Subcutaneous adipose tissue (tissue), 4 donors: ENCODE results near the gene GDF2. TPM values are rescaled to one million over a fixed set of nuclear protein-coding genes. Genes with fewer than 3 reads are reported as not detected.

Experiments
- total RNA-seq, 4 donors: library from RNA; depleted of rRNA; stranded (reverse); fragments of >200 nt; gene quantifications; one replicate each; pipeline ENCODE4 v1.1.0, GENCODE V29; 2016
- TF ChIP-seq, protein P1 (sequence below): fragments of 450-650 bp; IDR thresholded peaks from one replicate; pipeline ENCODE4 v1.5.1; 2016; ENCODE audit warnings: low read depth, mild to moderate bottlenecking, control low read depth, antibody characterized with exemption, moderate library complexity

Gene GDF2
- total RNA-seq, 4 donors from 2014 or later = not detected

- TF ChIP-seq, protein P1, sequence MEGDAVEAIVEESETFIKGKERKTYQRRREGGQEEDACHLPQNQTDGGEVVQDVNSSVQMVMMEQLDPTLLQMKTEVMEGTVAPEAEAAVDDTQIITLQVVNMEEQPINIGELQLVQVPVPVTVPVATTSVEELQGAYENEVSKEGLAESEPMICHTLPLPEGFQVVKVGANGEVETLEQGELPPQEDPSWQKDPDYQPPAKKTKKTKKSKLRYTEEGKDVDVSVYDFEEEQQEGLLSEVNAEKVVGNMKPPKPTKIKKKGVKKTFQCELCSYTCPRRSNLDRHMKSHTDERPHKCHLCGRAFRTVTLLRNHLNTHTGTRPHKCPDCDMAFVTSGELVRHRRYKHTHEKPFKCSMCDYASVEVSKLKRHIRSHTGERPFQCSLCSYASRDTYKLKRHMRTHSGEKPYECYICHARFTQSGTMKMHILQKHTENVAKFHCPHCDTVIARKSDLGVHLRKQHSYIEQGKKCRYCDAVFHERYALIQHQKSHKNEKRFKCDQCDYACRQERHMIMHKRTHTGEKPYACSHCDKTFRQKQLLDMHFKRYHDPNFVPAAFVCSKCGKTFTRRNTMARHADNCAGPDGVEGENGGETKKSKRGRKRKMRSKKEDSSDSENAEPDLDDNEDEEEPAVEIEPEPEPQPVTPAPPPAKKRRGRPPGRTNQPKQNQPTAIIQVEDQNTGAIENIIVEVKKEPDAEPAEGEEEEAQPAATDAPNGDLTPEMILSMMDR = no peak
These were observed 40.1 kb upstream of the GDF2 start for GRCh38 chr10:47282005-47282656.

DNA sequence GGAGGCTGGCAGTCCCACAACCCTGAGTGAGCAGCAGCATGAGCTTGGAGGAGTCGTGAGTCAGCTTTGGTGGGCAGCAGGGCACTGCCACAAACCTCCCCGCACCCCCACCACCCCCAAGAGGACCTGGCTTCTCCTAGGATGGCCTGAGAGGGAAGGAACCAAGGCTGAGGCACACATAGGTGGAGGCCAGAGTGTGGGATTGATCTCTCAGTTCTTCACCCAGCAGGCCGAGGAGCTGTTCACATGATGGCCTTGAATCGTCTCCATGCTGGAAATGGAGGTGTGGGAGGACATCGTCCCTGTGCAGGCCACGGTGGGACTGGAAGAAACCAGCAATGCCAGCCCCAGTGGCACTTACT lies 39.6 kb upstream of the GDF2 start:
- TF ChIP-seq, protein P1 = no peak

DNA sequence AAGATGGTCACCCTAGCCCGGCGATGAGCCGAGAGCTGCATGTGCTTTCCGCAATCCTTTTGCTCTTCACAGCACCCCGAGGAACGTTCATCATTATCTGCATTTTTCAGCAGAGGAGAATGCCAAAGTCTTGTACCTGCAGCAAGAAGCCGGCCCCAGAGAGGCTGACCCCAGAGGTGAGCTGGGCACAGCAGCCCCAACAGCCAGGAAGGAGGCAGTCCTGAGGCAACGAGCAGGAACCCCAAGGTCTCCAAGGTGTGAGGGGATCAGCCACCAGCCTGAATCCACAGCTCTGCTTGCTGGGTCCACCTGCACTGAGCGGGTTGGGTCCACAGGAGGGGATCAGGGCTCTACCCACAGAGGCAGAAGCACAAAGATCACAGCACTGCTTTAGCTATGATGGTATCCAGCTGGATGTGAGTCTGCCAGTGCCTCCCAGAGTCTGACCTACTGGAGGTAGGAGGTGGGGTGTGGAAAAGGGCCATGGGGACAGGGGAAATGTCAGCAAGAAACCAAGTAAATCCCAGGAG lies 39.1 kb upstream of the GDF2 start:
- TF ChIP-seq, protein P1 = no peak

DNA sequence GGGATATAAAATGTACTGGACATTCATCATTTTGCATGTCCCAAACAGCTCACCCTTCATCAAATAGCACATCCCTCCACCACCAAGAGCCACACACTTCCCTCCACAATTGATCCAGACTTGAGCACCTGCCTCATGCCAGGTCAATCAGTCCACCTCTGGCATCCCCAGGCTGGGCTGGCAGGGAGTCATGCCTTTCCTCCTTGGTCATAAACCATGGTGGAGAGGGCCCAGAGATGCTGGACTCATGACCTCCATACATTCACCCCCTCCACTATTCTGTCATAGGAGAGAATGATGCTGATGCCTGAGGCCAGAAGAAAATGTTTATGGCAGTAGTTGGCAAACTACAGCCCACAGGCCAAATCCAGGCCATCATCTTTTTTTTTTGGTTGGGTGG lies 38.4 kb upstream of the GDF2 start:
- TF ChIP-seq, protein P1 = no peak

DNA sequence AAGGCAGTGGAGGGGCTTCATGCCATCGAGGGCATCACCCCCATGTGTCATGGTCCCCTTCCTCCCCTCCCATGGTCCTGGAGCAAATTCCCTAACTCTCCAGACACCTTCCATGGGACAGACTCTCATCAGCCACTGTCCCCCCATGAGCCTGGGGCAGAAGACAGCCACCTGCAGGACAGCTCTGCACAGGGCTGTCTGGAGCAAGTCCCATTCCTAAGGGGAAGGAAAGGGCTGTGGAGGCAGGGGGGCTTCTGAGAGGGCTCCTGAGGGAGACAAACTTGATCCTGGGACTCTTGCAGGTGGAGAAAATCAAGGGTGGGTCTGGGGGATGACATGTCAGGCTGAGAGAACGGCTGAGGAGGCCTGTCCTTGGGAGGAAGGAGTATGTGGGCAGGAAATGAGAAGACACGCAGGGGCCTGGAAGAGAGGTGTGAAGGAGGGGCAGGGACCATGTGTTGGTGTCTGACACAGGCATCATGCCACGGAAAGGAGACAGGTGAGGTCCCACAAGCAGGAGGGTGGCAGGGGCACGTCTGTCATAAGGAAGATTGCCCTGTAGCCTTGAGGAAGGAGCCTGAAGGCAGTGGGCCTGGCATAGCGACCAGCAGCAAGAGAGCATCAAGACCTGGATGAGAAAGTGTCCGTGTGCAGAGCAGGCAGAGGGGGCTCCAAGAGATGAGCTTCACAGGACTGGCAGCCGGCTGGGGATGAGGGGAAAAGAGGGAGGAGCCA lies 36.7 kb upstream of the GDF2 start:
- TF ChIP-seq, protein P1 = no peak

DNA sequence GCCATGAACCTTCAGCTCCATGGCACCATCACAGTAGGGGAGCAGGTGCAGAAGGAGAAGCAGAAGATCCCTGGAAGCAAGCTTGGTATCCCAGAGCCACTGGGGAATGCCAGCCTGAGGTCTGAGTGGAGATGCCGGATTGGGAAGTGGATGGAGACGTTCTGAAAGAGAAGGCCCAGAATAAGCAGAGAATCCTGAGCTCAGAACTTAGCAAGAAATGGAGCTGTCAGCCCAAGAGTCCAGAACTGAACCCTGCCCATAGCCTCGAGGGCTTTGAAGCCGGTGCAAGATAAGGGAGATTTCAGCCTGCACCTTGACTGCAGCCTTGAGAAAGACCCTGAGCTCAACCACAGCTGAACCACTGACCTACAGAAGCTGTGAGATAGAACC lies 36.1 kb upstream of the GDF2 start:
- TF ChIP-seq, protein P1 = no peak

DNA sequence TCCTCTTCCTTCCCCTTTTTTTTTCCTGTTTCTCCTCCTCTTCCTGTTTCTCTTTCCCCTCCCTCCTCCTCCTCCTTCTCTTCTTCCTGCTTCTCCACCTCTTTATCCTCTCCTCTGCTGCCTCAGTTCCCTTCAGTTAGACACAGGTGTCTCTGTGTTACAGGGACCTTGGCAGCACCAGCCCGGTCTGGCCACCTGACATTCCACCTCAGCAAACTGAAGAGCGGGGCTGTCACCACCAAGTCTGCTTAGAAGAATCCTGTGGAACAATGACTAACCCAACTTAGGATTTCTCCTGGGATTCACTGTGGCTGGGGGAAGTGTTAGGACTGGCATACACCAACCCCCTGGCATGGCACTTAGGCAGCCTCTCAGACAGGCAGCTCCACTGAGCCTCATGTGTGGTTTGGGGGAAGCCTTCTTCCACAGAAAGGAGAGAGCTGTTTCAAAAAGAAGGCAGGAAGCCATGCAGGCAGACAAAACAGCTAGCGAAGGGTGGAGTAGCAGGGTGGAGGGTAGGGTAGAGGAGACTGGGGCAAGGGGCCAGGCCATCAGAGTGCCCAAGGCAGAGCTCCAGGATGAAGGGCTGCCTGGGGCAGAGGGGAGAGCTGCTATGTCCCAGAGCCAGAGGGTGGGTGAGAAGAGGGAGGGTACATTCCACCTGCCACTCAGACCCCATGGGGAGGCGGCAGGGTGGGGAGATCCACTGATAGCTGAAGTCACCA lies 35.5 kb upstream of the GDF2 start:
- TF ChIP-seq, protein P1 = no peak
